Testis (tissue), 3 donors: ENCODE measurements around the gene RSPH1. TPM values are rescaled to one million over a fixed set of nuclear protein-coding genes. Genes with fewer than 3 reads are reported as not detected.

ENCODE experiments used
- DNase-seq: peaks from one replicate; pipeline ENCODE4 v3.0.0-alpha.2; 2019
- H3K27ac ChIP-seq, 2 donors: fragments of 200-600 bp; sonication (generic); one replicate each; pipeline ENCODE4 v1.5.1; 2019
- H3K27me3 ChIP-seq: fragments of 200-600 bp; sonication (generic); one replicate; pipeline ENCODE4 v1.5.1; 2019
- H3K36me3 ChIP-seq: fragments of 200-600 bp; sonication (generic); one replicate; pipeline ENCODE4 v1.5.1; 2017; ENCODE audit warnings: low read depth; ENCODE audit errors: missing control alignments
- H3K4me1 ChIP-seq: fragments of 200-600 bp; sonication (generic); one replicate; pipeline ENCODE4 v1.5.1; 2019
- H3K4me3 ChIP-seq, 2 donors: fragments of 200-600 bp; sonication (generic); one replicate each; pipeline ENCODE4 v1.5.1; 2017 to 2019
- H3K9me3 ChIP-seq: fragments of 200-600 bp; sonication (generic); one replicate; pipeline ENCODE4 v1.5.1; 2017
- CTCF ChIP-seq, 3 experiments: fragments of 450-650 bp in 2 of 3; fragments of 200-600 bp in 1 of 3; sonication (generic) in 1 of 3; IDR thresholded peaks; one replicate each; pipeline ENCODE4 v1.5.1; 2016 to 2019; ENCODE audit warnings: antibody characterized with exemption in 3 of 3, mild to moderate bottlenecking in 2 of 3, moderate library complexity in 1 of 3
- POLR2A ChIP-seq: fragments of 450-650 bp; IDR thresholded peaks from one replicate; pipeline ENCODE4 v1.6.1; 2017; ENCODE audit warnings: antibody characterized with exemption, mild to moderate bottlenecking, moderate library complexity
- WGBS, 2 donors: methylation state at CpG; one replicate each; pipeline ENCODE4 v1.1.5; 2018; 5-methylcytosine and 5-hydroxymethylcytosine counted together
- intact Hi-C: fragments of 100-400 bp; cut with DNase I; formaldehyde crosslinking; loops from one replicate; pipeline ENCODE4 v1.15.1; 2023; ENCODE audit warnings: low total_unique reads
- polyA plus RNA-seq: library from polyadenylated mRNA; stranded (reverse); fragments of 350-450 nt; fragmentation: Illumina TruSeq; extraction: RNeasy Lipid Tissue Mini Kit (QIAGEN cat#74804); gene quantifications from one replicate; pipeline ENCODE4 v1.2.3, GENCODE V29; 2014; ENCODE audit warnings: low read depth, low replicate concordance; ENCODE audit not compliant: insufficient read depth
- total RNA-seq, 2 donors: library from RNA; depleted of rRNA; stranded (reverse); fragments of >200 nt; gene quantifications; one replicate each; pipeline ENCODE4 v1.2.3, GENCODE V29; 2016

The RSPH1 gene
- total and polyA plus RNA-seq, 3 donors from 2014 or later: 10.4 to 59.6 (median 20.8) TPM

- H3K27me3 ChIP-seq: no peaks in the 10 kb centered on the region
- 79 to 96% methylated on average over 6 to 14 of the region's 14 CpGs for WGBS, 2 donors
- H3K36me3 ChIP-seq: no peaks in the 10 kb centered on the region
- no peak for TF ChIP-seq CTCF (IDR thresholded peaks at IDR 0.05)
- TF ChIP-seq POLR2A: no peak
- no peaks in the 10 kb centered on the region for H3K4me1 ChIP-seq
- no peaks in the 10 kb centered on the region for H3K9me3 ChIP-seq
- no peak for DNase-seq
- H3K27ac ChIP-seq: no peak overlapping the region
- no peak overlapping the region for H3K4me3 ChIP-seq
- intact Hi-C loops: no loop called here
These were observed 35.4 kb downstream of the RSPH1 start for GRCh38 chr21:42460391-42461184.

DNA sequence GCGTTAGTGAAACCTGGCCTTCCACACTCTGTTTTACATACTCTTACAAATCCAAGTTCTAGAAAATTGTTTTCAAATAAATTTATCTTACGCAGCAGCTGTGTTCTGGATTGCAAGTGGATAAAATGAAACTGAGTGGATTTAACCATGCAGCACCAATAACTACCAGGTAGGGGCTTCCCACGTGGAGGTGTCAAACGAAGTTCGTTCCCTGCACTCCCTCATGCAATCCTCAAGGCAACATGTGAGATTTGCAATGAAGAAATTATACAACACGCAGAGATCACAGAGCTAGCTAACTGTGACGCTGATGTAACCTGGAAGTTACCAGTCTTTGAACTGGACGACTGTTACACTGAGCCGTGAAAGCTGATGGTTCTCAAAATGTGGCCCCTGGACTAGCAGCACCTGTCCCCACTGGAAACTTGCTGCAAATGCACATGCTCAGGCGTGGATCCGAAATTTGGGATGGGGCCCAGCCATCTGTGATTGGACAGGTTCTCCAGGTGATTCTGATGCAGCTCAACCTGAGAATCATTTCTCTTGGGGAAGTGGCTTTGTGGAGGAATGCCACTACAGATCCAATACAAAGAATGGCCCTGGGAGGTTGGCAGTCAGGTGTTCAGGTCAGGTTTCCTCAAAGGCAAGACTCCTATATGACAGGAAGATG, 36.3 kb downstream of the RSPH1 start:
- 83 to 88% methylated on average over 11 of the region's 11 CpGs for WGBS, 2 donors
- no peaks in the 10 kb centered on the region for H3K4me1 ChIP-seq
- TF ChIP-seq POLR2A (no peak), CTCF (IDR thresholded peaks at IDR 0.05) (no peak)
- H3K4me3 ChIP-seq: no peak overlapping the region
- no peaks in the 10 kb centered on the region for H3K36me3 ChIP-seq
- H3K27me3 ChIP-seq: no peaks in the 10 kb centered on the region
- H3K27ac ChIP-seq: no peak overlapping the region
- H3K9me3 ChIP-seq: no peaks in the 10 kb centered on the region
- intact Hi-C loops: no loop called here
- DNase-seq: no peak

GRCh38 chr21:42459082-42459460, 37.0 kb downstream of the RSPH1 start:
- intact Hi-C loops: no loop called here
- H3K27ac ChIP-seq: no peak overlapping the region

GRCh38 chr21:42456457-42456856, 39.6 kb downstream of the RSPH1 start:
- TF ChIP-seq POLR2A (no peak), CTCF (IDR thresholded peaks at IDR 0.05) (no peak)
- 87% methylated on average over 6 to 8 of the region's 8 CpGs for WGBS, 2 donors
- DNase-seq: no peak
- no peaks in the 10 kb centered on the region for H3K27me3 ChIP-seq
- intact Hi-C loops: no loop called here
- H3K9me3 ChIP-seq: no peaks in the 10 kb centered on the region
- no peak overlapping the region for H3K27ac ChIP-seq
- peaks cover 5% of the 10 kb centered on the region for H3K4me1 ChIP-seq
- H3K4me3 ChIP-seq: no peak overlapping the region
- H3K36me3 ChIP-seq: no peaks in the 10 kb centered on the region

More at GRCh38 chr21:42459082-42459460, 37.0 kb downstream of the RSPH1 start:
- H3K4me3 ChIP-seq: no peak overlapping the region
- H3K4me1 ChIP-seq: no peaks in the 10 kb centered on the region
- H3K9me3 ChIP-seq: no peaks in the 10 kb centered on the region
- no peaks in the 10 kb centered on the region for H3K27me3 ChIP-seq
- TF ChIP-seq POLR2A: no peak
- TF ChIP-seq CTCF (IDR thresholded peaks at IDR 0.05): no peak
- no peaks in the 10 kb centered on the region for H3K36me3 ChIP-seq
- WGBS, 2 donors: 77 to 91% methylated on average over 1 of the region's 1 CpG
- no peak for DNase-seq
